K562 (cell line): ENCODE measurements around the gene MGAT1. TPM values are rescaled to one million over a fixed set of nuclear protein-coding genes. Genes with fewer than 3 reads are reported as not detected.

Experiments
- BRF2 ChIP-seq: IDR thresholded peaks from 3 replicates; pipeline ENCODE4 v1.6.1; 2011; ENCODE audit warnings: borderline replicate concordance, mild to moderate bottlenecking; ENCODE audit not compliant: insufficient read length, insufficient read depth
- DACH1 ChIP-seq: fragments of 450-650 bp; IDR thresholded peaks from 2 replicates; pipeline ENCODE4 v1.6.1; 2018; ENCODE audit not compliant: partially characterized antibody
- DIDO1 ChIP-seq: fragments of 450-650 bp; IDR thresholded peaks from 2 replicates; pipeline ENCODE4 v1.6.1; 2016; ENCODE audit warnings: low read depth, missing biosample characterization, missing genetic modification characterization
- DMBX1 ChIP-seq: fragments of 250-450 bp; sonication (Bioruptor Pico); IDR thresholded peaks from 2 replicates; pipeline ENCODE4 v1.8.0; 2022; ENCODE audit warnings: inconsistent platforms, mild to moderate bottlenecking, moderate library complexity, borderline replicate concordance
- ELK1 ChIP-seq: sonication (generic); formaldehyde crosslinking; IDR thresholded peaks from 2 replicates; pipeline ENCODE4 v1.8.1; 2022; ENCODE audit warnings: missing genetic modification reagents
- ESRRB ChIP-seq: fragments of 250-450 bp; sonication (Bioruptor Pico); IDR thresholded peaks from 2 replicates; pipeline ENCODE4 v1.5.0; 2020; ENCODE audit warnings: mild to moderate bottlenecking, moderate library complexity, borderline replicate concordance
- HDAC6 ChIP-seq: IDR thresholded peaks from 2 replicates; pipeline ENCODE4 v1.6.1; 2012; ENCODE audit warnings: low read depth, mild to moderate bottlenecking, control low read depth, inconsistent platforms, low read length, moderate library complexity
- HOXB6 ChIP-seq: fragments of 250-450 bp; sonication (Bioruptor Pico); IDR thresholded peaks from 2 replicates; pipeline ENCODE4 v1.5.1; 2022; ENCODE audit warnings: mild to moderate bottlenecking, borderline replicate concordance
- HSF4 ChIP-seq: fragments of 250-450 bp; sonication (Bioruptor Pico); IDR thresholded peaks from 2 replicates; pipeline ENCODE4 v2.1.2; 2022; ENCODE audit warnings: mild to moderate bottlenecking, moderate library complexity, borderline replicate concordance
- JUN ChIP-seq, 2 experiments: sonication (generic) in 1 of 2; formaldehyde crosslinking in 1 of 2; IDR thresholded peaks; 2 replicates each; pipeline versions ENCODE4 v1.6.1 to v1.8.0; 2012 to 2022; ENCODE audit warnings: borderline replicate concordance in 2 of 2, mild to moderate bottlenecking in 2 of 2, improper control_type of control experiment in 1 of 2, low read depth in 1 of 2, low read length in 1 of 2, missing genetic modification reagents in 1 of 2
- NFRKB ChIP-seq: fragments of 450-650 bp; IDR thresholded peaks from 2 replicates; pipeline ENCODE4 v1.6.1; 2016; ENCODE audit warnings: low read depth
- NFYB ChIP-seq: IDR thresholded peaks from 2 replicates; pipeline ENCODE4 v1.6.1; 2011; ENCODE audit warnings: mild to moderate bottlenecking, moderate library complexity; ENCODE audit not compliant: insufficient read length; ENCODE audit errors: extremely low read depth
- PCBP2 ChIP-seq: fragments of 200-400 bp; formaldehyde crosslinking; IDR thresholded peaks from 2 replicates; pipeline ENCODE4 v1.6.1; 2018; ENCODE audit warnings: low read length, low read depth, mild to moderate bottlenecking, moderate library complexity; ENCODE audit not compliant: poor library complexity, severe bottlenecking
- RB1 ChIP-seq: fragments of 450-650 bp; IDR thresholded peaks from 2 replicates; pipeline ENCODE4 v1.6.1; 2017; ENCODE audit warnings: low read depth, mild to moderate bottlenecking
- RBM15 ChIP-seq: fragments of 200-400 bp; formaldehyde crosslinking; IDR thresholded peaks from 2 replicates; pipeline ENCODE4 v1.6.1; 2018; ENCODE audit warnings: mild to moderate bottlenecking, low read length, moderate library complexity; ENCODE audit not compliant: insufficient read depth
- SAFB2 ChIP-seq: fragments of 200-400 bp; formaldehyde crosslinking; IDR thresholded peaks from 2 replicates; pipeline ENCODE4 v1.6.1; 2018; ENCODE audit warnings: borderline replicate concordance, low read length, low read depth, moderate library complexity; ENCODE audit not compliant: severe bottlenecking
- SIX5 ChIP-seq, 2 experiments: IDR thresholded peaks; 2 replicates each; pipeline ENCODE4 v1.6.1; 2011; ENCODE audit warnings: low read length in 2 of 2, borderline replicate concordance in 1 of 2, low read depth in 1 of 2, mild to moderate bottlenecking in 1 of 2, moderate library complexity in 1 of 2; ENCODE audit not compliant: insufficient read depth in 1 of 2
- SMAD1 ChIP-seq: fragments of 150-350 bp; IDR thresholded peaks from 2 replicates; pipeline ENCODE4 v1.6.1; 2014; ENCODE audit warnings: low read length, low read depth; ENCODE audit not compliant: partially characterized antibody
- TEAD2 ChIP-seq: fragments of 450-650 bp; IDR thresholded peaks from 2 replicates; pipeline ENCODE4 v1.6.1; 2016; ENCODE audit warnings: missing genetic modification characterization, control low read depth, missing compliant biosample characterization
- THAP7 ChIP-seq: fragments of 250-450 bp; sonication (Bioruptor Pico); IDR thresholded peaks from 2 replicates; pipeline ENCODE4 v1.5.0; 2021
- THRA ChIP-seq: fragments of 450-650 bp; IDR thresholded peaks from 2 replicates; pipeline ENCODE4 v1.6.1; 2017; ENCODE audit warnings: mild to moderate bottlenecking, moderate library complexity
- XRCC5 ChIP-seq: fragments of 200-400 bp; formaldehyde crosslinking; IDR thresholded peaks from 2 replicates; pipeline ENCODE4 v1.6.1; 2017; ENCODE audit warnings: low read depth, mild to moderate bottlenecking, low read length
- ZNF140 ChIP-seq: fragments of 250-450 bp; sonication (Bioruptor Pico); IDR thresholded peaks from 2 replicates; pipeline ENCODE4 v1.8.0; 2021; ENCODE audit warnings: moderate library complexity, mild to moderate bottlenecking, inconsistent platforms
- polyA plus RNA-seq, 8 experiments: library from polyadenylated mRNA; depleted of rRNA in 4 of 8; stranded (reverse) in 5 of 8; unstranded in 3 of 8; fragments of >200 nt; fragmentation: Nextera tagmentation in 2 of 8; fragmentation: Illumina TruSeq in 1 of 8; extraction: Ambion mirVana in 2 of 8; extraction: Trizol in 1 of 8; gene quantifications; 2 replicates each; pipeline versions ENCODE4 v1.2.1 to v1.2.3, GENCODE V29; 2011 to 2014; ENCODE audit warnings: inconsistent platforms in 1 of 8, missing spikeins in 1 of 8
- total RNA-seq, 7 experiments: library from RNA; depleted of rRNA in 6 of 7; stranded (reverse); fragments of >200 nt in 6 of 7; fragmentation: Illumina TruSeq in 2 of 7; extraction: Trizol in 2 of 7; gene quantifications; 2 replicates each; pipeline versions ENCODE4 v1.2.1 to v1.2.3, GENCODE V29; 2011 to 2021; ENCODE audit warnings: low replicate concordance in 1 of 7

Gene MGAT1
- total and polyA plus RNA-seq, 9 of the 15 experiments (the other 6 are each of a cell fraction or from before 2014, with no cell fraction given): 3.9 to 82.7 (median 44.5) TPM

DNA sequence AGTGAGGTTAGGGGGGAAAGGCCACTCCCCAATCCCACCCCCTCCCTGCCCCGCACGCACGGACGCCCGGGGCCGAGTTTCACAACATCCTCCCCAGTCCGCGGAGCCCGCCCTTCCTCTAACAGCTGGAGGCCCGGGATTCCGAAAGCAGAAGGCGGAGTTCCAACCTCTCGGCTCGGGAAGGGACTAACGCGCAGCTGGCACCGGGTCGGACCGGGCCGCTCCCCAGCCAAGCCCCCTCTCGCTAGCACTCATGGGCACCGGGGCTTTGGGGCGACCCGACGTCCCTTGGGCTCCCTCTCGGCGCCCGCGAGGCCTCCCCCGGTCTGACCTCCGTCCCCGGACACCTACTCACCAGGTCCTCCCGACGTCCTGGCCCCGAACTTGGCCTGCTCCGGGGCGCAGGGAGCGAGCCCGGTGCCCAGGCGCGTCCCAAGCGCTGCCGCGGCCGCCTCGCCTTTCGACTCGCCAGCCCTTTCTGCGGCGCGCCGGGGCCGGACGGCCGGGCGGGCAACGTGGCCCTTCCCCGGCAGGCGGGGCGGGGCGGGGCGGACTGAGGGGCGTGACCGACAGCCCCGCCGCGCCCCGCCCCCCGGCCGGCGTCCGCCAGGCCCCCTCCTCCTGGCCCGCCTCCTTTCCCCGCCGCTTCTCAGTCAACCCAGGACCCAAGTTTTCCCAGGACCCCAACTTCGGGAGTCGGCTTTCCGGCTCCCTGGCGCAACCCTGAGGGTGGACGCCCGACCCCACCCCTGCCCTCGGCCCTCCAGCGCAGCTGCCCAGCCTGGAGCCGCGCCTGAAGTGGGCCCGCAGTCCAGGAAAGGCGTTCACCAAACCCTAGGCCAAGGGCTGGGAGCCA is at the start of gene MGAT1 (continued):
- TF ChIP-seq TEAD2 (no peak), ESRRB (CRISPR knock-in tag) (no peak), BRF2 (no peak), NFYB (no peak), ELK1 (CRISPR knock-in tag) (no peak), HSF4 (CRISPR knock-in tag) (no peak), HDAC6 (no peak), SAFB2 (no peak), THRA (no peak), RBM15 (no peak), HOXB6 (CRISPR knock-in tag) (no peak), ZNF140 (no peak), PCBP2 (no peak), XRCC5 (no peak), THAP7 (no peak), JUN (IDR thresholded peaks at IDR 0.05; ENCODE audit: borderline replicate concordance, low read depth, low read length) (no peak), JUN (CRISPR knock-in tag; IDR thresholded peaks at IDR 0.05; ENCODE audit: borderline replicate concordance) (0 out of 2 replicates have a peak, but pooled peaks have one; percentile 34), DACH1 (peak; percentile 92), RB1 (0 out of 2 replicates have a peak, but pooled peaks have one; percentile 43), SIX5 (IDR thresholded peaks at IDR 0.05; ENCODE audit: borderline replicate concordance in 1 of 2, insufficient read depth in 1 of 2, low read depth in 1 of 2, low read length in 2 of 2) (no peak), DMBX1 (CRISPR knock-in tag) (no peak), DIDO1 (tag) (no peak), NFRKB (no peak), SMAD1 (no peak)
